RWPE2 (cell line): ENCODE measurements around the gene GALNT2.

Experiments used
- ATAC-seq: fragments of 200-7000 bp; cut with Tn5 transposase; 3 replicates; pipeline ENCODE4 v1.9.1; 2021; ENCODE audit warnings: low read depth
- DNase-seq: peaks from one replicate; pipeline ENCODE4 v3.0.0-alpha.2; 2020; ENCODE audit warnings: low spot score
- H3K27ac ChIP-seq: fragments of 450-650 bp; 2 replicates; pipeline ENCODE4 v1.5.1; 2017; ENCODE audit warnings: mild to moderate bottlenecking; ENCODE audit not compliant: poor library complexity, severe bottlenecking
- H3K27me3 ChIP-seq: fragments of 250-450 bp; sonication (Bioruptor Pico); 2 replicates; pipeline ENCODE4 v1.5.1; 2021; ENCODE audit warnings: mild to moderate bottlenecking, moderate library complexity; ENCODE audit not compliant: insufficient read depth, poor library complexity, severe bottlenecking
- H3K36me3 ChIP-seq: fragments of 250-450 bp; sonication (Bioruptor Pico); 2 replicates; pipeline ENCODE4 v1.5.1; 2020; ENCODE audit warnings: low read depth, mild to moderate bottlenecking, moderate library complexity
- H3K4me1 ChIP-seq: fragments of 250-450 bp; sonication (Bioruptor Pico); 2 replicates; pipeline ENCODE4 v1.5.1; 2021; ENCODE audit warnings: mild to moderate bottlenecking, moderate library complexity; ENCODE audit not compliant: insufficient read depth, poor library complexity, severe bottlenecking
- H3K4me3 ChIP-seq: fragments of 250-450 bp; sonication (Bioruptor Pico); 2 replicates; pipeline ENCODE4 v1.5.1; 2021; ENCODE audit warnings: mild to moderate bottlenecking, moderate library complexity; ENCODE audit not compliant: severe bottlenecking
- H3K9me3 ChIP-seq: fragments of 250-450 bp; sonication (Bioruptor Pico); 2 replicates; pipeline ENCODE4 v1.5.1; 2021; ENCODE audit warnings: mild to moderate bottlenecking, moderate library complexity; ENCODE audit not compliant: severe bottlenecking
- CTCF ChIP-seq: fragments of 450-650 bp; IDR thresholded peaks from one replicate; pipeline ENCODE4 v1.5.1; 2017; ENCODE audit warnings: mild to moderate bottlenecking, moderate library complexity; ENCODE audit not compliant: poor library complexity, severe bottlenecking

The GALNT2 gene

DNA sequence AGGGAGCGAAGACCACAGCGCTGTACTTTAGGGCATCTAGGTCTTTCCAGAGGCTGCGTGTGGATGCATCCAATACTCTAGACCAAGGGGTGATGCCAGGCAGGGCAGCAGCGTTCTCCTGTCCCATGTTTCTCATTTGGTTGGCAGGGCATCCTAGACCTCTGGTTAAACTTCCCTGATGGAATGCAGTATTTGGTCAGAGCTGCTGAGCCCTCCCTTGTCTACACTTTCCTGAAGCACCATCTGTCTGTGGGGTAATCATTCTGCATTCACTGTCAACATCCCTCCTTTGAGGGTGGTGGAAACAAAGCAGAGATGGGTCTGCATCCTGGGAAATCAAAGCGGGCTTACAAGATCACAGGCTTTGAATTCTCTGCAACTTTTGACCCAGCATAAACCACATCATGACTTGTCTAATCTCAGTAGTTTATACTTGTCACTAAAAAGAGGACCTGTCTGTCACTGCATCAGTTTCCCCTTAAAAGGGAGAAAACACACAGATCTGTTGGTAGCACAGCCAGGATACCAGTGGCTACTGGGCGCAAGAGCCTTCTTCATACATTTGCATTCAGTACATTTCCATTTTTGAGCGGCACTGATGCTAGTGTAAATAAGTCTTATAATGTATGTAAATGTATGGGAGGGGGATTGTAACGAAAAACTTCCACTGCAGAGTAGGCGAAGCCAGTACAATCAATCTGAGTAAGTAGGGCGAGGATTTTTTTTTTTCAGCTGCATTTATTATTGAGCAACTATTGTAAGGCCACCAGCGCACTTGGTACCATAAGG lies 106.3 kb downstream of the GALNT2 start:
- ATAC-seq: no peak
- Histone ChIP-seq H3K27ac (no peak overlapping the region), H3K9me3 (no peaks in the 10 kb centered on the region), H3K4me1 (no peaks in the 10 kb centered on the region), H3K27me3 (no peaks in the 10 kb centered on the region), H3K36me3 (no peaks in the 10 kb centered on the region), H3K4me3 (no peak overlapping the region)
- DNase-seq: no peak
- no peak for TF ChIP-seq CTCF

DNA sequence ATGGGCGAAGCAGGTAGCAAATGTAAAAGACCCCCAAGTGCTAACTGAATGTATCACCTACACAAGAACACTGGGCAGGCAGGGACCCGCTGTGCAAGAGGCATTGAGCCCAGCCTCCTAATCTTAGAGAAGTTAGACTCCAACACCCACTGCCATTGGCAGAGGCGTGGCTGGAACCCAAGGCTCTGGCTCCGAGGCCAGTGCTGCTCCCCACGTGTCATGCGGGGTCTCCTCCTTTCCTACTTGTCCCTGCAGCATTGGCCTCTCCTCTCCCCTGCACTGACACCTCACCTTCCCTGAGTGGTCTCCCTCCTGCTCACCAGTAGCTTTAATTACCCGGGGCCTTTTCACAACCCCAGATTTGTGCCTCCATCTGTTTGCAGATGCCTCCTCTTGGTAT lies 107.0 kb downstream of the GALNT2 start:
- no peak for ATAC-seq
- H3K4me1 ChIP-seq: no peaks in the 10 kb centered on the region
- no peaks in the 10 kb centered on the region for H3K9me3 ChIP-seq
- no peaks in the 10 kb centered on the region for H3K36me3 ChIP-seq
- no peak overlapping the region for H3K27ac ChIP-seq
- no peak overlapping the region for H3K4me3 ChIP-seq
- DNase-seq: no peak
- TF ChIP-seq CTCF: no peak
- H3K27me3 ChIP-seq: no peaks in the 10 kb centered on the region

- H3K4me3 ChIP-seq: no peak overlapping the region
- H3K9me3 ChIP-seq: no peaks in the 10 kb centered on the region
- no peak for ATAC-seq
- TF ChIP-seq CTCF: no peak
- no peak overlapping the region for H3K27ac ChIP-seq
- no peak for DNase-seq
- H3K4me1 ChIP-seq: no peaks in the 10 kb centered on the region
- H3K27me3 ChIP-seq: no peaks in the 10 kb centered on the region
- H3K36me3 ChIP-seq: no peaks in the 10 kb centered on the region
These were observed 107.6 kb downstream of the GALNT2 start for GRCh38 chr1:230174471-230175162.

- DNase-seq (no peak), ATAC-seq (no peak)
- no peaks in the 10 kb centered on the region for H3K36me3 ChIP-seq
- no peak overlapping the region for H3K4me3 ChIP-seq
- no peaks in the 10 kb centered on the region for H3K4me1 ChIP-seq
- H3K27me3 ChIP-seq: no peaks in the 10 kb centered on the region
- no peak for TF ChIP-seq CTCF
- H3K27ac ChIP-seq: no peak overlapping the region
- H3K9me3 ChIP-seq: no peaks in the 10 kb centered on the region
These were observed 108.2 kb downstream of the GALNT2 start for GRCh38 chr1:230175163-230175747.
